ENCODE measurements around the gene CCDC190.

GRCh38 chr1:162904579-162904978, 43.6 kb upstream of the CCDC190 start:
- no peak for TF ChIP-seq SMC3 (conservative IDR thresholded peaks at IDR 0.05; ENCODE audit: insufficient read depth, low read depth, low read length)
- TF ChIP-seq EZH2 (IDR thresholded peaks at IDR 0.05; ENCODE audit: borderline replicate concordance, low read depth, low read length): no peak
- no peak for TF ChIP-seq MAFK (IDR thresholded peaks at IDR 0.05; ENCODE audit: low read length)
- TF ChIP-seq ILK (tag; IDR thresholded peaks at IDR 0.05; ENCODE audit: borderline replicate concordance, low read depth): no peak
- no peak for TF ChIP-seq PREB (CRISPR knock-in tag; IDR thresholded peaks at IDR 0.05)
- TF ChIP-seq RBM25 (IDR thresholded peaks at IDR 0.05; ENCODE audit: low read depth, low read length, severe bottlenecking): no peak
- no peak for TF ChIP-seq KAT2B (IDR thresholded peaks at IDR 0.05; ENCODE audit: low read depth, low read length)
- TF ChIP-seq TSHZ1 (CRISPR knock-in tag; IDR thresholded peaks at IDR 0.05): no peak
- TF ChIP-seq ZEB2 (IDR thresholded peaks at IDR 0.05): no peak
- TF ChIP-seq TFAP4 (CRISPR knock-in tag; IDR thresholded peaks at IDR 0.05; ENCODE audit: borderline replicate concordance): no peak
- TF ChIP-seq YY1 (IDR thresholded peaks at IDR 0.05; ENCODE audit: borderline replicate concordance in 1 of 3, control insufficient read depth in 1 of 3, extremely low read depth in 1 of 3, insufficient read depth in 3 of 3, insufficient read length in 1 of 3, insufficient replicate concordance in 2 of 3, low read depth in 1 of 3, low read length in 2 of 3): no peak
- no peak for TF ChIP-seq ZNF253 (CRISPR knock-in tag; conservative IDR thresholded peaks at IDR 0.05)
- no peak for TF ChIP-seq BDP1 (IDR thresholded peaks at IDR 0.05; ENCODE audit: insufficient read depth, insufficient read length)
- TF ChIP-seq SRF (CRISPR knock-in tag; IDR thresholded peaks at IDR 0.05): no peak

All from K562 (cell line).